GM23338 (cell line): Measurements from ENCODE around the gene LUZP2. TPM values are rescaled to one million over a fixed set of nuclear protein-coding genes. Genes with fewer than 3 reads are reported as not detected.

ENCODE experiments used
- CREB1 ChIP-seq: fragments of 250-450 bp; sonication (Bioruptor Pico); IDR thresholded peaks from 2 replicates; pipeline ENCODE4 v1.5.0; 2020; ENCODE audit warnings: low read depth, mild to moderate bottlenecking, moderate library complexity
- JUNB ChIP-seq: IDR thresholded peaks from one replicate; pipeline ENCODE4 v1.6.1; 2016; ENCODE audit warnings: antibody characterized with exemption; ENCODE audit not compliant: unreplicated experiment
- NANOG ChIP-seq: IDR thresholded peaks from 2 replicates; pipeline ENCODE4 v1.6.1; 2016; ENCODE audit warnings: antibody characterized with exemption, borderline replicate concordance
- POLR2AphosphoS5 ChIP-seq: IDR thresholded peaks from 2 replicates; pipeline ENCODE4 v1.6.1; 2016; ENCODE audit warnings: antibody characterized with exemption, low read depth
- REST ChIP-seq: IDR thresholded peaks from one replicate; pipeline ENCODE4 v1.6.1; 2018; ENCODE audit warnings: antibody characterized with exemption; ENCODE audit not compliant: unreplicated experiment
- STAT1 ChIP-seq: IDR thresholded peaks from one replicate; pipeline ENCODE4 v1.6.1; 2016; ENCODE audit warnings: antibody characterized with exemption; ENCODE audit not compliant: unreplicated experiment
- ZNF114 ChIP-seq: fragments of 250-450 bp; sonication (Bioruptor Pico); IDR thresholded peaks from 2 replicates; pipeline ENCODE4 v1.5.0; 2020; ENCODE audit warnings: mild to moderate bottlenecking, moderate library complexity
- polyA plus RNA-seq: library from polyadenylated mRNA; unstranded; fragments of >200 nt; fragmentation: Nextera tagmentation; extraction: Ambion mirVana; gene quantifications from 2 replicates; pipeline ENCODE4 v1.2.1, GENCODE V29; 2016
- total RNA-seq: library from RNA; depleted of rRNA; stranded (reverse); fragments of >200 nt; shearing (Covaris generic); gene quantifications from 2 replicates; pipeline ENCODE4 v1.2.3, GENCODE V29; 2014
- TF ChIP-seq, protein P1 (sequence below): fragments of 250-450 bp; sonication (Bioruptor Pico); IDR thresholded peaks from 2 replicates; pipeline ENCODE4 v1.5.0; 2020; ENCODE audit warnings: mild to moderate bottlenecking, moderate library complexity

Gene LUZP2
- total and polyA plus RNA-seq, 2 experiments from 2014 or later, result 2.0 to 9.2 TPM

DNA sequence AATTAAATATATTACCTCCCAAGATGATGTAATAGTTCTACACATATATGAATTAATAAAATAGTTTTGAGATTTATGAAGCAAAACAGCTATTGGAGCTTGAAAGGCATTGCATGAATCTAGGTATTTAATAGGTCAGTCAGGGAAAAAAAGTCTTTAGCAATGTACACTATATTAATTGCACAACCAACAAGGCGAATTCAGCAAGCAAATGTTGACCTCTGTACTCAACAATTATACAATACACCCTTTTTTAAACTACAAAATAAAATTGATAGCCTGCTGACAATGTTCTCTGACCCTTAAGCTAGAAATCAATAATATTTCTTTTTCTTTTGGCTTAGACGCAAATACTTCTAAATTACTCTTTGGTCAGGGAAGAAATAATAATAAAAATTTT lies 345.5 kb downstream of the LUZP2 start (continued):
- TF ChIP-seq, protein P1, sequence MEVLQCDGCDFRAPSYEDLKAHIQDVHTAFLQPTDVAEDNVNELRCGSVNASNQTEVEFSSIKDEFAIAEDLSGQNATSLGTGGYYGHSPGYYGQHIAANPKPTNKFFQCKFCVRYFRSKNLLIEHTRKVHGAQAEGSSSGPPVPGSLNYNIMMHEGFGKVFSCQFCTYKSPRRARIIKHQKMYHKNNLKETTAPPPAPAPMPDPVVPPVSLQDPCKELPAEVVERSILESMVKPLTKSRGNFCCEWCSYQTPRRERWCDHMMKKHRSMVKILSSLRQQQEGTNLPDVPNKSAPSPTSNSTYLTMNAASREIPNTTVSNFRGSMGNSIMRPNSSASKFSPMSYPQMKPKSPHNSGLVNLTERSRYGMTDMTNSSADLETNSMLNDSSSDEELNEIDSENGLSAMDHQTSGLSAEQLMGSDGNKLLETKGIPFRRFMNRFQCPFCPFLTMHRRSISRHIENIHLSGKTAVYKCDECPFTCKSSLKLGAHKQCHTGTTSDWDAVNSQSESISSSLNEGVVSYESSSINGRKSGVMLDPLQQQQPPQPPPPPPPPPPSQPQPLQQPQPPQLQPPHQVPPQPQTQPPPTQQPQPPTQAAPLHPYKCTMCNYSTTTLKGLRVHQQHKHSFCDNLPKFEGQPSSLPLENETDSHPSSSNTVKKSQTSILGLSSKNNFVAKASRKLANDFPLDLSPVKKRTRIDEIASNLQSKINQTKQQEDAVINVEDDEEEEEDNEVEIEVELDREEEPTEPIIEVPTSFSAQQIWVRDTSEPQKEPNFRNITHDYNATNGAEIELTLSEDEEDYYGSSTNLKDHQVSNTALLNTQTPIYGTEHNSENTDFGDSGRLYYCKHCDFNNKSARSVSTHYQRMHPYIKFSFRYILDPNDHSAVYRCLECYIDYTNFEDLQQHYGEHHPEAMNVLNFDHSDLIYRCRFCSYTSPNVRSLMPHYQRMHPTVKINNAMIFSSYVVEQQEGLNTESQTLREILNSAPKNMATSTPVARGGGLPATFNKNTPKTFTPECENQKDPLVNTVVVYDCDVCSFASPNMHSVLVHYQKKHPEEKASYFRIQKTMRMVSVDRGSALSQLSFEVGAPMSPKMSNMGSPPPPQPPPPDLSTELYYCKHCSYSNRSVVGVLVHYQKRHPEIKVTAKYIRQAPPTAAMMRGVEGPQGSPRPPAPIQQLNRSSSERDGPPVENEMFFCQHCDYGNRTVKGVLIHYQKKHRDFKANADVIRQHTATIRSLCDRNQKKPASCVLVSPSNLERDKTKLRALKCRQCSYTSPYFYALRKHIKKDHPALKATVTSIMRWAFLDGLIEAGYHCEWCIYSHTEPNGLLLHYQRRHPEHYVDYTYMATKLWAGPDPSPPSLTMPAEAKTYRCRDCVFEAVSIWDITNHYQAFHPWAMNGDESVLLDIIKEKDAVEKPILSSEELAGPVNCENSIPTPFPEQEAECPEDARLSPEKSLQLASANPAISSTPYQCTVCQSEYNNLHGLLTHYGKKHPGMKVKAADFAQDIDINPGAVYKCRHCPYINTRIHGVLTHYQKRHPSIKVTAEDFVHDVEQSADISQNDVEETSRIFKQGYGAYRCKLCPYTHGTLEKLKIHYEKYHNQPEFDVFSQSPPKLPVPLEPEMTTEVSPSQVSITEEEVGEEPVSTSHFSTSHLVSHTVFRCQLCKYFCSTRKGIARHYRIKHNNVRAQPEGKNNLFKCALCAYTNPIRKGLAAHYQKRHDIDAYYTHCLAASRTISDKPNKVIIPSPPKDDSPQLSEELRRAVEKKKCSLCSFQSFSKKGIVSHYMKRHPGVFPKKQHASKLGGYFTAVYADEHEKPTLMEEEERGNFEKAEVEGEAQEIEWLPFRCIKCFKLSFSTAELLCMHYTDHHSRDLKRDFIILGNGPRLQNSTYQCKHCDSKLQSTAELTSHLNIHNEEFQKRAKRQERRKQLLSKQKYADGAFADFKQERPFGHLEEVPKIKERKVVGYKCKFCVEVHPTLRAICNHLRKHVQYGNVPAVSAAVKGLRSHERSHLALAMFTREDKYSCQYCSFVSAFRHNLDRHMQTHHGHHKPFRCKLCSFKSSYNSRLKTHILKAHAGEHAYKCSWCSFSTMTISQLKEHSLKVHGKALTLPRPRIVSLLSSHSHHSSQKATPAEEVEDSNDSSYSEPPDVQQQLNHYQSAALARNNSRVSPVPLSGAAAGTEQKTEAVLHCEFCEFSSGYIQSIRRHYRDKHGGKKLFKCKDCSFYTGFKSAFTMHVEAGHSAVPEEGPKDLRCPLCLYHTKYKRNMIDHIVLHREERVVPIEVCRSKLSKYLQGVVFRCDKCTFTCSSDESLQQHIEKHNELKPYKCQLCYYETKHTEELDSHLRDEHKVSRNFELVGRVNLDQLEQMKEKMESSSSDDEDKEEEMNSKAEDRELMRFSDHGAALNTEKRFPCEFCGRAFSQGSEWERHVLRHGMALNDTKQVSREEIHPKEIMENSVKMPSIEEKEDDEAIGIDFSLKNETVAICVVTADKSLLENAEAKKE (CRISPR knock-in tag), result no peak
- no peak for TF ChIP-seq CREB1 (CRISPR knock-in tag)
- TF ChIP-seq JUNB, result no peak
- no peak for TF ChIP-seq NANOG
- TF ChIP-seq STAT1, result no peak
- no peak for TF ChIP-seq REST
- TF ChIP-seq POLR2AphosphoS5, result no peak
- TF ChIP-seq ZNF114, result no peak
